GM23338 (cell line): ENCODE data around the gene FLNC. TPM values are rescaled to one million over a fixed set of nuclear protein-coding genes. Genes with fewer than 3 reads are reported as not detected.
A peak's percentile ranks its signal among the peaks of the same experiment; 100 is the strongest.

Source experiments
- ATAC-seq: fragments of 200-7000 bp; cut with Tn5 transposase; 3 replicates; pipeline ENCODE4 v1.9.1; 2020
- DNase-seq: peaks from one replicate; pipeline ENCODE4 v3.0.0-alpha.2; 2015; ENCODE audit warnings: low spot score
- H2AFZ ChIP-seq: fragments of 200-600 bp; sonication (generic); 2 replicates; pipeline ENCODE4 v1.8.0; 2016; ENCODE audit warnings: antibody characterized with exemption, mild to moderate bottlenecking, moderate library complexity
- H3F3A ChIP-seq: fragments of 200-600 bp; sonication (generic); replicated peaks from 2 replicates; pipeline ENCODE4 v1.8.0; 2017; ENCODE audit warnings: antibody characterized with exemption, mixed run types, low read depth
- H3K27ac ChIP-seq: fragments of 200-600 bp; sonication (generic); 2 replicates; pipeline ENCODE4 v1.6.1; 2016; ENCODE audit warnings: low read depth
- H3K27me3 ChIP-seq: fragments of 200-600 bp; sonication (generic); 2 replicates; pipeline ENCODE4 v1.8.0; 2016; ENCODE audit warnings: mild to moderate bottlenecking, mixed run types, moderate library complexity; ENCODE audit not compliant: insufficient read depth
- H3K36me3 ChIP-seq: fragments of 200-600 bp; sonication (generic); 2 replicates; pipeline ENCODE4 v1.8.0; 2016; ENCODE audit warnings: mild to moderate bottlenecking; ENCODE audit not compliant: insufficient read depth
- H3K4me1 ChIP-seq: fragments of 200-600 bp; sonication (generic); 2 replicates; pipeline ENCODE4 v1.8.0; 2016; ENCODE audit warnings: mild to moderate bottlenecking, moderate library complexity; ENCODE audit not compliant: insufficient read depth
- H3K4me2 ChIP-seq: fragments of 200-600 bp; sonication (generic); 2 replicates; pipeline ENCODE4 v1.7.1; 2017; ENCODE audit warnings: mixed run types
- H3K4me3 ChIP-seq: fragments of 200-600 bp; sonication (generic); 2 replicates; pipeline ENCODE4 v1.6.1; 2016; ENCODE audit warnings: mixed run types
- H3K79me2 ChIP-seq: fragments of 200-600 bp; sonication (generic); replicated peaks from 2 replicates; pipeline ENCODE4 v1.8.0; 2017; ENCODE audit warnings: mild to moderate bottlenecking; ENCODE audit not compliant: insufficient read depth
- H3K9me2 ChIP-seq: fragments of 200-600 bp; sonication (generic); 2 replicates; pipeline ENCODE4 v1.8.0; 2017; ENCODE audit not compliant: insufficient read depth
- H4K20me1 ChIP-seq: fragments of 200-600 bp; sonication (generic); replicated peaks from 2 replicates; pipeline ENCODE4 v1.8.0; 2017; ENCODE audit warnings: mild to moderate bottlenecking; ENCODE audit not compliant: insufficient read depth
- H3K27ac Mint-ChIP-seq: 2 replicates; pipeline ENCODE4 v1.8.0; 2020; ENCODE audit warnings: inconsistent platforms, mild to moderate bottlenecking, moderate library complexity, mixed read lengths
- H3K27me3 Mint-ChIP-seq: 3 replicates; pipeline ENCODE4 v1.8.0; 2022; ENCODE audit warnings: low read depth, mild to moderate bottlenecking, moderate library complexity, mixed read lengths, inconsistent platforms; ENCODE audit not compliant: insufficient read depth, poor library complexity
- H3K36me3 Mint-ChIP-seq: 3 replicates; pipeline ENCODE4 v1.8.0; 2021; ENCODE audit warnings: low read depth, mild to moderate bottlenecking, inconsistent platforms, moderate library complexity, mixed read lengths
- H3K4me1 Mint-ChIP-seq: 3 replicates; pipeline ENCODE4 v1.8.0; 2020; ENCODE audit warnings: mild to moderate bottlenecking, inconsistent platforms, mixed read lengths
- H3K4me3 Mint-ChIP-seq: 3 replicates; pipeline ENCODE4 v1.8.0; 2021; ENCODE audit warnings: moderate library complexity, mild to moderate bottlenecking, inconsistent platforms, mixed read lengths
- H3K9me3 Mint-ChIP-seq: 3 replicates; pipeline ENCODE4 v1.8.0; 2020; ENCODE audit warnings: moderate library complexity, mild to moderate bottlenecking, inconsistent platforms, mixed read lengths
- ETS1 ChIP-seq: IDR thresholded peaks from 2 replicates; pipeline ENCODE4 v1.6.1; 2016; ENCODE audit warnings: antibody characterized with exemption
- EZH2phosphoT487 ChIP-seq: fragments of 200-600 bp; sonication (generic); IDR thresholded peaks from one replicate; pipeline ENCODE4 v1.8.1; 2018; ENCODE audit warnings: antibody characterized with exemption; ENCODE audit not compliant: unreplicated experiment
- NANOG ChIP-seq: IDR thresholded peaks from 2 replicates; pipeline ENCODE4 v1.6.1; 2016; ENCODE audit warnings: antibody characterized with exemption, borderline replicate concordance
- POLR2AphosphoS5 ChIP-seq: IDR thresholded peaks from 2 replicates; pipeline ENCODE4 v1.6.1; 2016; ENCODE audit warnings: antibody characterized with exemption, low read depth
- STAT1 ChIP-seq: IDR thresholded peaks from one replicate; pipeline ENCODE4 v1.6.1; 2016; ENCODE audit warnings: antibody characterized with exemption; ENCODE audit not compliant: unreplicated experiment
- ZNF114 ChIP-seq: fragments of 250-450 bp; sonication (Bioruptor Pico); IDR thresholded peaks from 2 replicates; pipeline ENCODE4 v1.5.0; 2020; ENCODE audit warnings: mild to moderate bottlenecking, moderate library complexity
- ZNF331 ChIP-seq: fragments of 250-450 bp; sonication (Bioruptor Pico); IDR thresholded peaks from 2 replicates; pipeline ENCODE4 v1.5.0; 2020; ENCODE audit warnings: low read depth, mild to moderate bottlenecking, moderate library complexity
- polyA plus RNA-seq: library from polyadenylated mRNA; unstranded; fragments of >200 nt; fragmentation: Nextera tagmentation; extraction: Ambion mirVana; gene quantifications from 2 replicates; pipeline ENCODE4 v1.2.1, GENCODE V29; 2016
- total RNA-seq: library from RNA; depleted of rRNA; stranded (reverse); fragments of >200 nt; shearing (Covaris generic); gene quantifications from 2 replicates; pipeline ENCODE4 v1.2.3, GENCODE V29; 2014

Gene FLNC
- total and polyA plus RNA-seq, 2 experiments from 2014 or later = 0.65 to 11.8 TPM

GRCh38 chr7:128856001-128856718 lies 26.0 kb downstream of the FLNC start:
- no peak overlapping the region for H3K4me3 Mint-ChIP-seq
- Histone ChIP-seq H3K27me3 (no peaks in the 10 kb centered on the region), H3K9me2 (no peaks in the 10 kb centered on the region), H3K4me3 (no peak overlapping the region), H3F3A (no peaks in the 10 kb centered on the region), H3K4me2 (no peak overlapping the region), H3K4me1 (no peaks in the 10 kb centered on the region), H3K79me2 (no peaks in the 10 kb centered on the region), H3K36me3 (no peaks in the 10 kb centered on the region), H3K27ac (no peak overlapping the region), H2AFZ (no peak overlapping the region), H4K20me1 (no peaks in the 10 kb centered on the region)
- ATAC-seq (no peak), DNase-seq (no peak)
- peaks cover 22% of the 10 kb centered on the region for H3K4me1 Mint-ChIP-seq
- no peaks in the 10 kb centered on the region; the same call in 2 of the 3 replicates for H3K36me3 Mint-ChIP-seq
- no peaks in the 10 kb centered on the region for H3K9me3 Mint-ChIP-seq
- H3K27me3 Mint-ChIP-seq = peaks cover 14% of the 10 kb centered on the region
- H3K27ac Mint-ChIP-seq = peak overlapping the region; percentile 44; the same call in 1 of the 2 replicates
- TF ChIP-seq ETS1 = no peak
- TF ChIP-seq ZNF331 (CRISPR knock-in tag) = no peak
- no peak for TF ChIP-seq POLR2AphosphoS5

GRCh38 chr7:128858380-128859231 lies 28.4 kb downstream of the FLNC start:
- no peak for DNase-seq
- H3K4me3 ChIP-seq = no peak overlapping the region
- Mint-ChIP-seq H3K9me3 (no peaks in the 10 kb centered on the region), H3K36me3 (no peaks in the 10 kb centered on the region; the same call in 2 of the 3 replicates), H3K27me3 (peaks cover 25% of the 10 kb centered on the region), H3K4me1 (peaks cover 27% of the 10 kb centered on the region), H3K27ac (no peak overlapping the region), H3K4me3 (no peak overlapping the region)
- H2AFZ ChIP-seq = no peak overlapping the region
- H3F3A ChIP-seq = peaks cover 4% of the 10 kb centered on the region; the same call in 1 of the 2 replicates
- peaks cover 1% of the 10 kb centered on the region for H3K4me1 ChIP-seq
- TF ChIP-seq STAT1 = no peak
- TF ChIP-seq ZNF331 (CRISPR knock-in tag) = no peak
- no peak for TF ChIP-seq NANOG
- no peak for TF ChIP-seq EZH2phosphoT487
- TF ChIP-seq ZNF114 (CRISPR knock-in tag) = no peak
- TF ChIP-seq ETS1 = no peak
- TF ChIP-seq POLR2AphosphoS5 = no peak
- ATAC-seq = no peak
- no peaks in the 10 kb centered on the region for H3K36me3 ChIP-seq
- H3K79me2 ChIP-seq = peaks cover 6% of the 10 kb centered on the region
- no peak overlapping the region for H3K27ac ChIP-seq
- peaks cover under 1% of the 10 kb centered on the region; the same call in 1 of the 2 replicates for H4K20me1 ChIP-seq
- H3K4me2 ChIP-seq = no peak overlapping the region
- no peaks in the 10 kb centered on the region for H3K9me2 ChIP-seq
- no peaks in the 10 kb centered on the region for H3K27me3 ChIP-seq
